KMS-11 (cell line): Measurements from ENCODE around the gene TNIP1.

Experiments used
- H2AFZ ChIP-seq: fragments of 200-600 bp; sonication (generic); 2 replicates; pipeline ENCODE4 v1.6.1; 2016; ENCODE audit warnings: antibody characterized with exemption, mixed run types, low read depth
- H3K27ac ChIP-seq: fragments of 200-600 bp; sonication (generic); 2 replicates; pipeline ENCODE4 v1.6.1; 2016; ENCODE audit warnings: mild to moderate bottlenecking, mixed run types
- H3K27me3 ChIP-seq: fragments of 200-600 bp; sonication (generic); 2 replicates; pipeline ENCODE4 v1.6.1; 2017; ENCODE audit warnings: mild to moderate bottlenecking, low read depth, mixed run types, moderate library complexity; ENCODE audit not compliant: insufficient read depth
- H3K36me3 ChIP-seq: fragments of 200-600 bp; sonication (generic); 2 replicates; pipeline ENCODE4 v1.6.1; 2017; ENCODE audit warnings: mild to moderate bottlenecking, mixed run types; ENCODE audit not compliant: insufficient read depth
- H3K4me1 ChIP-seq: fragments of 200-600 bp; sonication (generic); 2 replicates; pipeline ENCODE4 v1.6.1; 2016; ENCODE audit warnings: mild to moderate bottlenecking, low read depth, mixed run types; ENCODE audit not compliant: poor library complexity, severe bottlenecking
- H3K4me2 ChIP-seq: fragments of 200-600 bp; sonication (generic); 2 replicates; pipeline ENCODE4 v1.7.0; 2016; ENCODE audit warnings: mild to moderate bottlenecking, mixed run types
- H3K4me3 ChIP-seq: fragments of 200-600 bp; sonication (generic); IDR thresholded peaks from 2 replicates; pipeline ENCODE4 v1.6.1; 2017; ENCODE audit warnings: low read depth, low read length, mixed read lengths; ENCODE audit not compliant: insufficient read depth
- H3K79me2 ChIP-seq: fragments of 200-600 bp; sonication (generic); 2 replicates; pipeline ENCODE4 v1.6.1; 2016; ENCODE audit warnings: low read depth, mixed run types; ENCODE audit not compliant: insufficient read depth
- H3K9ac ChIP-seq: fragments of 200-600 bp; sonication (generic); 2 replicates; pipeline ENCODE4 v1.6.1; 2016; ENCODE audit warnings: mild to moderate bottlenecking, mixed run types
- H4K20me1 ChIP-seq: fragments of 200-600 bp; sonication (generic); 2 replicates; pipeline ENCODE4 v1.6.1; 2016; ENCODE audit warnings: mild to moderate bottlenecking, mixed run types; ENCODE audit not compliant: insufficient read depth
- TF ChIP-seq, protein P1 (sequence below): fragments of 200-600 bp; sonication (generic); conservative IDR thresholded peaks from 2 replicates; pipeline ENCODE4 v1.6.1; 2017; ENCODE audit warnings: low read depth, mild to moderate bottlenecking, antibody characterized with exemption, low read length, moderate library complexity, mixed read lengths

TNIP1 gene

DNA sequence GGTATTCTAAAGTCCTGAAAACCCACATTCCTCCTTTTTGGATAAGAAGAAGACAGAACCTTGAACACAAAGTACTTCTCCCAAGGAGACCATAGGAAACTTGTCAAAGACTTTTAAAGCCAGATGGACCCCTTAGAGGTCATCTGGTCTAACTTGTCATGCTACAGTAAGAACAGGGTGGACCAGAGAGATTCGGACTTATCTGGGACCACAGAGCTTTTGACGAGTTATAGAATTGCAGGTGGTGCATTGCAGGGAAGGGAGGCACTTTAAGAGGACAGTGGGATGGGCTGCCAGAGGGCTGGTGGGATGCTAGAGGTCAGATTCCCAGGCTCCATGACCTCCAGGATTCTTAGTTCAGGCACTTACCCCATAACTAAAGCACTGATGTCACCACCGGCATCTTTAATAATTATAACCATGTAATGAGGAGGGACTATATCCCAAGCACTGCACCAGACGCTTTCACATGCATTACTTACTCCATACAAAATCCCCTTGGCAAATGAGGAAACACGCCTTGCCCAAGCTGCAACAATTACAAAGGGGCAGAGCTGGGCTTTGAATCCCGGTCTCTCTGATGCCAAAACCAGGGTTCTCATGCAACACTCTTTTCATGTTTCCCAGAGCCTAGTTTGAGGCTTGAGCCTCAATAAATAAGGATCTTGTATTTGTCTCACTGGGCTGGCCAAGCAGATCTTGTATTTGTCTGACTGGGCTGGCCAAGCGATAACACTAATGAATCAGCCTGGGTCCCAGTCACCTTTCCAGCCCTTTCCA, 73.2 kb downstream of the TNIP1 start:
- H3K4me2 ChIP-seq: no peak overlapping the region
- no peaks in the 10 kb centered on the region for H3K27me3 ChIP-seq
- H3K4me3 ChIP-seq: no peak overlapping the region
- H3K27ac ChIP-seq: no peak overlapping the region
- no peaks in the 10 kb centered on the region for H4K20me1 ChIP-seq
- no peaks in the 10 kb centered on the region for H3K79me2 ChIP-seq
- no peaks in the 10 kb centered on the region for H3K36me3 ChIP-seq
- H3K4me1 ChIP-seq: no peaks in the 10 kb centered on the region
- H3K9ac ChIP-seq: no peak overlapping the region
- no peak overlapping the region for H2AFZ ChIP-seq
- TF ChIP-seq, protein P1, sequence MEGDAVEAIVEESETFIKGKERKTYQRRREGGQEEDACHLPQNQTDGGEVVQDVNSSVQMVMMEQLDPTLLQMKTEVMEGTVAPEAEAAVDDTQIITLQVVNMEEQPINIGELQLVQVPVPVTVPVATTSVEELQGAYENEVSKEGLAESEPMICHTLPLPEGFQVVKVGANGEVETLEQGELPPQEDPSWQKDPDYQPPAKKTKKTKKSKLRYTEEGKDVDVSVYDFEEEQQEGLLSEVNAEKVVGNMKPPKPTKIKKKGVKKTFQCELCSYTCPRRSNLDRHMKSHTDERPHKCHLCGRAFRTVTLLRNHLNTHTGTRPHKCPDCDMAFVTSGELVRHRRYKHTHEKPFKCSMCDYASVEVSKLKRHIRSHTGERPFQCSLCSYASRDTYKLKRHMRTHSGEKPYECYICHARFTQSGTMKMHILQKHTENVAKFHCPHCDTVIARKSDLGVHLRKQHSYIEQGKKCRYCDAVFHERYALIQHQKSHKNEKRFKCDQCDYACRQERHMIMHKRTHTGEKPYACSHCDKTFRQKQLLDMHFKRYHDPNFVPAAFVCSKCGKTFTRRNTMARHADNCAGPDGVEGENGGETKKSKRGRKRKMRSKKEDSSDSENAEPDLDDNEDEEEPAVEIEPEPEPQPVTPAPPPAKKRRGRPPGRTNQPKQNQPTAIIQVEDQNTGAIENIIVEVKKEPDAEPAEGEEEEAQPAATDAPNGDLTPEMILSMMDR: no peak

DNA sequence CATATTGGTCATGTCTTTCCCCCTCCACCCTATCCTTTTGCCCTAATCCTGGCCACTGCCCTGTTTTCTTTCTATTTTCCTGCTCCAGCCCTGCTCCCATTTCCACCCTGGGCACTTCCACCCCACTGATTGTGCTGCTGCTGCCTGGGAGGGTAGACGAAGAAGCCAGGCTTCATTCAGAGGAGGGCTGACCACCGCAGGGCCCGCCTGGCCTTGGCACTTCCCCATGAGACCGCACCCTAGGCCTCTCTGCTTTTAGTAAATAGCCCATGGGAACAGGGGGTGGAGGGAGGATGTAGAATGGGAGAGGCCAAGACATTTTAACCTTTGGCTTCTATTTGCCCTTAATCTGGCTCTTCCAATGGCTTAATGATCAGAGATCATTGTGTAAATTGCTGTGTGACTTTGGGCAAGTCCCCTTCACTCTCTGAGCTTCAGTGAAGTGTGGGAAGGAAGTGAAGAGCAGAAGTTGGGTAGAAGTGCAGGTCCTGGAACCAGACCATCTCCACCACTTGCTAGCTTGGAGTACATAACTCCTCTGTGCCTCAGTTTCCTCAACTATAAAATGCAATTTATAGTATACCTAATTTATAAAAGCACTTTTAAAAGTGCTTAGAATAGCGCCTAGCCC, 74.0 kb downstream of the TNIP1 start:
- Histone ChIP-seq H3K4me2 (no peak overlapping the region), H3K79me2 (no peaks in the 10 kb centered on the region)

DNA sequence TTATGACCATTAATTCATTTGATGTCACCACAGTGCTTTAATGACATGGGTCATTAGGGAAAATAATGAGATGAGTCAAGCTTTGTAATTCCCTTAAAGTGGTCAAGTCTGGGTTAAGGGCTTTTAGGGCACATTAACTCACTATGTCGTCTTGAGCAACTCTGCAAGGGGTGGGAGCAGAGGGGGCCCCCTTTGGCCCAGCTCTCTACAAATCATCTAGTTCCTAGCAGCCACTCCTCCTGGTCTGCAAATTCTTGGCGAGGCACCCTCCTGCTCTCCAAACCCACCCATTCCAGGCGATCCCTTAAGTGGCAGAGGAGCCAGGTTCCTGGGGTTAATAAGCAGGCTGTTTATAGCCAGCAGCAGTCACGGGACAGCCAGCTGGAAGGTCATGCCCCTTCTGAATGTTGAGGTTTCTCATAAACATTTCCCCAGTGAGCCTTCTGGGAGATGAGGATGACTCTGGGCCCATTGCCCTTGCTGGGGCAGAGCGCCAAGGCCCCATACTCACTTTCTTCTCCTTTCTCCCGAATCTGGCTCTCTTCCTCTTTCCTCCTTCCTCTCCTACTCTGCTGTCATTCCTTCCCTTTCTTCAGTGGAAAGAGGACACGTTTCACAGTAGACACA, 74.8 kb downstream of the TNIP1 start:
- Histone ChIP-seq H3K79me2 (no peaks in the 10 kb centered on the region), H3K4me2 (no peak overlapping the region), H3K4me3 (no peak overlapping the region)

More for the DNA sequence above, 74.0 kb downstream of the TNIP1 start:
- no peaks in the 10 kb centered on the region for H3K4me1 ChIP-seq
- H3K36me3 ChIP-seq: no peaks in the 10 kb centered on the region
- TF ChIP-seq, protein P1: no peak
- no peaks in the 10 kb centered on the region for H3K27me3 ChIP-seq
- no peak overlapping the region for H3K4me3 ChIP-seq
- no peak overlapping the region for H3K27ac ChIP-seq
- no peak overlapping the region for H2AFZ ChIP-seq
- no peak overlapping the region for H3K9ac ChIP-seq
- no peaks in the 10 kb centered on the region for H4K20me1 ChIP-seq

DNA sequence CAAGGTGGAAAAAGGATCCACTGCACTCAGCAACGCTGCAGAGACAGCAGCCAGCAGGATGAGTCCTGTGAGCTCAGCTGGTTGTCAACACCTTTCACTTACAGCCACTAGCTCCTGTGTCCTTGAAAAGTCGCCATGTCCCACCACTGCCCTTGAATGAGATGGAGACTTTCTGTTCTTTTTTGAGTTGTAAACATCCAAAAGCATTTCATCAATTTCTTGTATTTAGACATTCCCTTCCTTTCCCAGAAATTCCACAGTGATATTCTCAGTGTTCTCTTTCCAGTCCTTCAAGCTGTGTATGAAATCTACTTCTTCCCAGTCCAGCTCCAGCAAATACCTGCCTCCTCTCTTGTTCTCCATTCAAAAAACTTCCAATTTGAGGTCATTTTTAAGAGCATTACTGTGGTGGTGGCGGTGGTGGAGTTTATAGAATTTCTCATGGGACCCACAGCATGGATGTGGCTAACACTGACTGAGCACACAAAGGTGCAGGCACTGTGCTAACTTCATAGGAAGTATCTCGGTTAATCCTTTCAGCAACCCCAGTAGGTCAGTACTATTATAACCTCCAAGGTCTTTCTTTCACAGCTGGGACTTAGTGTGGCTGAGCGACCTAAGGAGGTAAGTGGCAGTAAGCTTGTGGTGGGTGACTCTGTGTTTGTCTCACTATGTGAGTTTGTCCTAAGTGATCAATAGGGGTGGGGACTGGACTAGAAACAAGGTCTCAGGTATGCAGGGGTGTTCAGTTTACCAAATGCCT, 75.5 kb downstream of the TNIP1 start:
- Histone ChIP-seq H3K79me2 (no peaks in the 10 kb centered on the region), H3K36me3 (no peaks in the 10 kb centered on the region), H2AFZ (no peak overlapping the region), H3K27ac (no peak overlapping the region), H3K4me2 (no peak overlapping the region), H3K4me1 (no peaks in the 10 kb centered on the region), H3K27me3 (no peaks in the 10 kb centered on the region), H3K9ac (no peak overlapping the region), H3K4me3 (no peak overlapping the region), H4K20me1 (no peaks in the 10 kb centered on the region)
- TF ChIP-seq, protein P1: no peak

More for the DNA sequence above, 74.8 kb downstream of the TNIP1 start:
- Histone ChIP-seq H3K4me1 (no peaks in the 10 kb centered on the region), H2AFZ (no peak overlapping the region), H3K27ac (no peak overlapping the region), H3K9ac (no peak overlapping the region), H4K20me1 (no peaks in the 10 kb centered on the region), H3K36me3 (no peaks in the 10 kb centered on the region), H3K27me3 (no peaks in the 10 kb centered on the region)
- TF ChIP-seq, protein P1: no peak
